Left forelimb (tissue), 1 donor: ENCODE data around the gene SIM1.

Source experiments
- DNase-seq: peaks from one replicate; pipeline ENCODE4 v3.0.0-alpha.2; 2018; ENCODE audit warnings: low spot score

SIM1 gene

GRCh38 chr6:100472674-100473073, 8.0 kb upstream of the SIM1 start:
- DNase-seq = no peak

GRCh38 chr6:100470422-100471120, 5.8 kb upstream of the SIM1 start:
- DNase-seq = no peak

GRCh38 chr6:100469101-100469859, 4.6 kb upstream of the SIM1 start:
- DNase-seq = no peak

- DNase-seq = no peak
Measured at GRCh38 chr6:100468016-100468622, 3.4 kb upstream of the SIM1 start.

- DNase-seq = no peak
Measured at GRCh38 chr6:100467129-100468015, 2.7 kb upstream of the SIM1 start.

- DNase-seq = no peak
Measured at GRCh38 chr6:100466410-100467128, 1.8 kb upstream of the SIM1 start.

- DNase-seq = no peak
Measured at GRCh38 chr6:100465701-100466409, 1.1 kb upstream of the SIM1 start.

GRCh38 chr6:100464162-100464851, 414 bp downstream of the SIM1 start:
- DNase-seq = no peak

- DNase-seq = no peak
Measured at GRCh38 chr6:100463630-100464161, 1.0 kb downstream of the SIM1 start.

GRCh38 chr6:100462706-100463629, 1.8 kb downstream of the SIM1 start:
- DNase-seq = no peak

GRCh38 chr6:100461917-100462705, 2.6 kb downstream of the SIM1 start:
- DNase-seq = no peak

- no peak for DNase-seq
Measured at GRCh38 chr6:100461278-100461916, 3.3 kb downstream of the SIM1 start.

- no peak for DNase-seq
Measured at GRCh38 chr6:100460650-100461204, 4.0 kb downstream of the SIM1 start.

GRCh38 chr6:100459592-100460184, 5.0 kb downstream of the SIM1 start:
- DNase-seq = no peak

GRCh38 chr6:100458841-100459591, 5.7 kb downstream of the SIM1 start:
- no peak for DNase-seq
